Measurements from ENCODE around the gene TBL3. TPM values are rescaled to one million over a fixed set of nuclear protein-coding genes. Genes with fewer than 3 reads are reported as not detected.

Gene TBL3
- total and polyA plus RNA-seq, 9 of the 15 experiments (the other 6 are each of a cell fraction or from before 2014, with no cell fraction given), result 0.97 to 117 (median 24.5) TPM

DNA sequence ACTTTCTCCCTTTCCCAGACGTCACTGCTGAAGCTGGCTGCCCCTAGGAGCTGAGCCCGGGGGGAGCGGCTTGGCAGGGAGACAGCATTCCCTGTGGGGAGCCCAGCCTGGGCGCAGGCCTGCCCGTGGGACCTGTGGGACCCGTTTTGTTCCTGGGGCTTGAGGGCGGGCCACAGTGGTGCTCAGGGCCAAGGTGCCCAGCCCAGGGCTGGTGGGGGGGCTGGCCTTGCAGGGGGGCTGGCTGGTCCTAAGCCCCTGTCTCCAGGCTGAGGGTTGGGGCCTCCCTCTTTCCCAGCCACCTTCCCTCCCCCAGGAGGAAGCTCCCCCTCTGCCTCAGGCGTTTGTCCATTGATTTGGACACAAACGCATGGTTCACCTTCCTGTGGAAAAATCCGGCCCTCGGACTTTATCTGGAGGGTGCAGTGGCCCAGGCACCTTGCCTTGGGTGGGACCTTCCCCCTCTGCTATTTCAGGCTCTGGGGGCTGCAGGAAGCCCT, 59.3 kb downstream of the TBL3 start (continued):
- TF ChIP-seq, protein P1, sequence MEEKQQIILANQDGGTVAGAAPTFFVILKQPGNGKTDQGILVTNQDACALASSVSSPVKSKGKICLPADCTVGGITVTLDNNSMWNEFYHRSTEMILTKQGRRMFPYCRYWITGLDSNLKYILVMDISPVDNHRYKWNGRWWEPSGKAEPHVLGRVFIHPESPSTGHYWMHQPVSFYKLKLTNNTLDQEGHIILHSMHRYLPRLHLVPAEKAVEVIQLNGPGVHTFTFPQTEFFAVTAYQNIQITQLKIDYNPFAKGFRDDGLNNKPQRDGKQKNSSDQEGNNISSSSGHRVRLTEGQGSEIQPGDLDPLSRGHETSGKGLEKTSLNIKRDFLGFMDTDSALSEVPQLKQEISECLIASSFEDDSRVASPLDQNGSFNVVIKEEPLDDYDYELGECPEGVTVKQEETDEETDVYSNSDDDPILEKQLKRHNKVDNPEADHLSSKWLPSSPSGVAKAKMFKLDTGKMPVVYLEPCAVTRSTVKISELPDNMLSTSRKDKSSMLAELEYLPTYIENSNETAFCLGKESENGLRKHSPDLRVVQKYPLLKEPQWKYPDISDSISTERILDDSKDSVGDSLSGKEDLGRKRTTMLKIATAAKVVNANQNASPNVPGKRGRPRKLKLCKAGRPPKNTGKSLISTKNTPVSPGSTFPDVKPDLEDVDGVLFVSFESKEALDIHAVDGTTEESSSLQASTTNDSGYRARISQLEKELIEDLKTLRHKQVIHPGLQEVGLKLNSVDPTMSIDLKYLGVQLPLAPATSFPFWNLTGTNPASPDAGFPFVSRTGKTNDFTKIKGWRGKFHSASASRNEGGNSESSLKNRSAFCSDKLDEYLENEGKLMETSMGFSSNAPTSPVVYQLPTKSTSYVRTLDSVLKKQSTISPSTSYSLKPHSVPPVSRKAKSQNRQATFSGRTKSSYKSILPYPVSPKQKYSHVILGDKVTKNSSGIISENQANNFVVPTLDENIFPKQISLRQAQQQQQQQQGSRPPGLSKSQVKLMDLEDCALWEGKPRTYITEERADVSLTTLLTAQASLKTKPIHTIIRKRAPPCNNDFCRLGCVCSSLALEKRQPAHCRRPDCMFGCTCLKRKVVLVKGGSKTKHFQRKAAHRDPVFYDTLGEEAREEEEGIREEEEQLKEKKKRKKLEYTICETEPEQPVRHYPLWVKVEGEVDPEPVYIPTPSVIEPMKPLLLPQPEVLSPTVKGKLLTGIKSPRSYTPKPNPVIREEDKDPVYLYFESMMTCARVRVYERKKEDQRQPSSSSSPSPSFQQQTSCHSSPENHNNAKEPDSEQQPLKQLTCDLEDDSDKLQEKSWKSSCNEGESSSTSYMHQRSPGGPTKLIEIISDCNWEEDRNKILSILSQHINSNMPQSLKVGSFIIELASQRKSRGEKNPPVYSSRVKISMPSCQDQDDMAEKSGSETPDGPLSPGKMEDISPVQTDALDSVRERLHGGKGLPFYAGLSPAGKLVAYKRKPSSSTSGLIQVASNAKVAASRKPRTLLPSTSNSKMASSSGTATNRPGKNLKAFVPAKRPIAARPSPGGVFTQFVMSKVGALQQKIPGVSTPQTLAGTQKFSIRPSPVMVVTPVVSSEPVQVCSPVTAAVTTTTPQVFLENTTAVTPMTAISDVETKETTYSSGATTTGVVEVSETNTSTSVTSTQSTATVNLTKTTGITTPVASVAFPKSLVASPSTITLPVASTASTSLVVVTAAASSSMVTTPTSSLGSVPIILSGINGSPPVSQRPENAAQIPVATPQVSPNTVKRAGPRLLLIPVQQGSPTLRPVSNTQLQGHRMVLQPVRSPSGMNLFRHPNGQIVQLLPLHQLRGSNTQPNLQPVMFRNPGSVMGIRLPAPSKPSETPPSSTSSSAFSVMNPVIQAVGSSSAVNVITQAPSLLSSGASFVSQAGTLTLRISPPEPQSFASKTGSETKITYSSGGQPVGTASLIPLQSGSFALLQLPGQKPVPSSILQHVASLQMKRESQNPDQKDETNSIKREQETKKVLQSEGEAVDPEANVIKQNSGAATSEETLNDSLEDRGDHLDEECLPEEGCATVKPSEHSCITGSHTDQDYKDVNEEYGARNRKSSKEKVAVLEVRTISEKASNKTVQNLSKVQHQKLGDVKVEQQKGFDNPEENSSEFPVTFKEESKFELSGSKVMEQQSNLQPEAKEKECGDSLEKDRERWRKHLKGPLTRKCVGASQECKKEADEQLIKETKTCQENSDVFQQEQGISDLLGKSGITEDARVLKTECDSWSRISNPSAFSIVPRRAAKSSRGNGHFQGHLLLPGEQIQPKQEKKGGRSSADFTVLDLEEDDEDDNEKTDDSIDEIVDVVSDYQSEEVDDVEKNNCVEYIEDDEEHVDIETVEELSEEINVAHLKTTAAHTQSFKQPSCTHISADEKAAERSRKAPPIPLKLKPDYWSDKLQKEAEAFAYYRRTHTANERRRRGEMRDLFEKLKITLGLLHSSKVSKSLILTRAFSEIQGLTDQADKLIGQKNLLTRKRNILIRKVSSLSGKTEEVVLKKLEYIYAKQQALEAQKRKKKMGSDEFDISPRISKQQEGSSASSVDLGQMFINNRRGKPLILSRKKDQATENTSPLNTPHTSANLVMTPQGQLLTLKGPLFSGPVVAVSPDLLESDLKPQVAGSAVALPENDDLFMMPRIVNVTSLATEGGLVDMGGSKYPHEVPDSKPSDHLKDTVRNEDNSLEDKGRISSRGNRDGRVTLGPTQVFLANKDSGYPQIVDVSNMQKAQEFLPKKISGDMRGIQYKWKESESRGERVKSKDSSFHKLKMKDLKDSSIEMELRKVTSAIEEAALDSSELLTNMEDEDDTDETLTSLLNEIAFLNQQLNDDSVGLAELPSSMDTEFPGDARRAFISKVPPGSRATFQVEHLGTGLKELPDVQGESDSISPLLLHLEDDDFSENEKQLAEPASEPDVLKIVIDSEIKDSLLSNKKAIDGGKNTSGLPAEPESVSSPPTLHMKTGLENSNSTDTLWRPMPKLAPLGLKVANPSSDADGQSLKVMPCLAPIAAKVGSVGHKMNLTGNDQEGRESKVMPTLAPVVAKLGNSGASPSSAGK (IDR thresholded peaks at IDR 0.05), result no peak
- no peak for TF ChIP-seq ZNF436 (CRISPR knock-in tag; IDR thresholded peaks at IDR 0.05)
- no peak for TF ChIP-seq SAFB (IDR thresholded peaks at IDR 0.05; ENCODE audit: borderline replicate concordance, low read depth, low read length)
- no peak for TF ChIP-seq PCBP2 (IDR thresholded peaks at IDR 0.05; ENCODE audit: low read depth, low read length, poor library complexity, severe bottlenecking)
- TF ChIP-seq CBX5 (IDR thresholded peaks at IDR 0.05; ENCODE audit: borderline replicate concordance, low read depth), result no peak

Small RNA genes lying within 50 kb of the gene (small RNA-seq; reads per million reads assigned to genes)
- gene AC005363.2 (not detected), gene RN7SL219P (not detected), gene SNORA10 (not detected), gene SNORA64 (not detected)

Other genes starting within 250 kb of the TBL3 start
Only the 7 nearest of the 30 such genes appear.
- 0.33 TPM in 1 of 2 replicates, not detected in the other for gene RPL3L, start 17.4 kb upstream of the TBL3 start, total RNA-seq (2014; rRNA removed)
- 0.58 and 0.64 TPM in 2 replicates for gene RPL3L, start 17.4 kb upstream of the TBL3 start, total RNA-seq (2014; rRNA removed; fragmentation: Illumina TruSeq; extraction: Trizol)
- gene RPL3L, start 17.4 kb upstream of the TBL3 start, total RNA-seq (2015; rRNA removed; fragmentation: Illumina TruSeq; extraction: Trizol), result 0.38 and 0.51 TPM in 2 replicates
- gene RPL3L, start 17.4 kb upstream of the TBL3 start, total RNA-seq (2021), result 0.58 and 0.86 TPM in 2 replicates
- gene RPL3L, start 17.4 kb upstream of the TBL3 start, polyA plus RNA-seq (2011; rRNA removed), result 0.09 and 0.11 TPM in 2 replicates
- gene RPL3L, start 17.4 kb upstream of the TBL3 start, polyA plus RNA-seq (2014; fragmentation: Illumina TruSeq; extraction: Trizol), result 0.10 TPM in 1 of 2 replicates, not detected in the other
- gene RPL3L, start 17.4 kb upstream of the TBL3 start, polyA plus RNA-seq (2014; fragmentation: Nextera tagmentation; extraction: Ambion mirVana), result under 1 TPM; 0.04 TPM
- gene RPL3L, start 17.4 kb upstream of the TBL3 start, polyA plus RNA-seq (2014; rRNA removed), result 0.08 TPM in 1 of 2 replicates, not detected in the other
- gene NDUFB10, start 12.5 kb upstream of the TBL3 start, total RNA-seq (2014; rRNA removed), result 527 and 595 TPM in 2 replicates
- 134 and 149 TPM in 2 replicates for gene NDUFB10, start 12.5 kb upstream of the TBL3 start, total RNA-seq (2014; rRNA removed; fragmentation: Illumina TruSeq; extraction: Trizol)
- 228 and 241 TPM in 2 replicates for gene NDUFB10, start 12.5 kb upstream of the TBL3 start, total RNA-seq (2015; rRNA removed; fragmentation: Illumina TruSeq; extraction: Trizol)
- gene NDUFB10, start 12.5 kb upstream of the TBL3 start, total RNA-seq (2021), result 239 and 265 TPM in 2 replicates
- gene NDUFB10, start 12.5 kb upstream of the TBL3 start, polyA plus RNA-seq (2011; rRNA removed), result 69.3 and 98.6 TPM in 2 replicates
- 161 and 217 TPM in 2 replicates for gene NDUFB10, start 12.5 kb upstream of the TBL3 start, polyA plus RNA-seq (2014; fragmentation: Illumina TruSeq; extraction: Trizol)
- gene NDUFB10, start 12.5 kb upstream of the TBL3 start, polyA plus RNA-seq (2014; fragmentation: Nextera tagmentation; extraction: Ambion mirVana), result 100 to 1,000 TPM in 1 of 2 experiments, 10 to 100 TPM in 1; 81.5 to 101 TPM
- gene NDUFB10, start 12.5 kb upstream of the TBL3 start, polyA plus RNA-seq (2014; rRNA removed), result 294 and 372 TPM in 2 replicates
- 4,179 and 5,605 TPM in 2 replicates for gene RPS2, start 7.2 kb upstream of the TBL3 start, total RNA-seq (2014; rRNA removed)
- 1,866 and 2,148 TPM in 2 replicates for gene RPS2, start 7.2 kb upstream of the TBL3 start, total RNA-seq (2014; rRNA removed; fragmentation: Illumina TruSeq; extraction: Trizol)
- gene RPS2, start 7.2 kb upstream of the TBL3 start, total RNA-seq (2015; rRNA removed; fragmentation: Illumina TruSeq; extraction: Trizol), result 3,793 and 3,917 TPM in 2 replicates
- 4,794 and 4,832 TPM in 2 replicates for gene RPS2, start 7.2 kb upstream of the TBL3 start, total RNA-seq (2021)
- 4,170 and 6,521 TPM in 2 replicates for gene RPS2, start 7.2 kb upstream of the TBL3 start, polyA plus RNA-seq (2011; rRNA removed)
- gene RPS2, start 7.2 kb upstream of the TBL3 start, polyA plus RNA-seq (2014; fragmentation: Illumina TruSeq; extraction: Trizol), result 3,709 and 6,295 TPM in 2 replicates
- gene RPS2, start 7.2 kb upstream of the TBL3 start, polyA plus RNA-seq (2014; fragmentation: Nextera tagmentation; extraction: Ambion mirVana), result 1,000 to 10,000 TPM in 1 of 2 experiments, 100 to 1,000 TPM in 1; 834 to 1,305 TPM
- 4,774 and 5,288 TPM in 2 replicates for gene RPS2, start 7.2 kb upstream of the TBL3 start, polyA plus RNA-seq (2014; rRNA removed)
- not detected in 2 replicates for gene RNF151, start 5.2 kb upstream of the TBL3 start, total RNA-seq (2014; rRNA removed)
- not detected in 2 replicates for gene RNF151, start 5.2 kb upstream of the TBL3 start, total RNA-seq (2014; rRNA removed; fragmentation: Illumina TruSeq; extraction: Trizol)
- not detected in 2 replicates for gene RNF151, start 5.2 kb upstream of the TBL3 start, total RNA-seq (2015; rRNA removed; fragmentation: Illumina TruSeq; extraction: Trizol)
- not detected in 2 replicates for gene RNF151, start 5.2 kb upstream of the TBL3 start, total RNA-seq (2021)
- gene RNF151, start 5.2 kb upstream of the TBL3 start, polyA plus RNA-seq (2011; rRNA removed), result not detected in 2 replicates
- not detected in 2 replicates for gene RNF151, start 5.2 kb upstream of the TBL3 start, polyA plus RNA-seq (2014; fragmentation: Illumina TruSeq; extraction: Trizol)
- gene RNF151, start 5.2 kb upstream of the TBL3 start, polyA plus RNA-seq (2014; fragmentation: Nextera tagmentation; extraction: Ambion mirVana), result not detected
- gene RNF151, start 5.2 kb upstream of the TBL3 start, polyA plus RNA-seq (2014; rRNA removed), result not detected in 2 replicates
- not detected in 2 replicates for gene NOXO1, start 9.4 kb downstream of the TBL3 start, total RNA-seq (2014; rRNA removed)
- not detected in 2 replicates for gene NOXO1, start 9.4 kb downstream of the TBL3 start, total RNA-seq (2014; rRNA removed; fragmentation: Illumina TruSeq; extraction: Trizol)
- not detected in 2 replicates for gene NOXO1, start 9.4 kb downstream of the TBL3 start, total RNA-seq (2015; rRNA removed; fragmentation: Illumina TruSeq; extraction: Trizol)
- not detected in 2 replicates for gene NOXO1, start 9.4 kb downstream of the TBL3 start, total RNA-seq (2021)
- not detected in 2 replicates for gene NOXO1, start 9.4 kb downstream of the TBL3 start, polyA plus RNA-seq (2011; rRNA removed)
- gene NOXO1, start 9.4 kb downstream of the TBL3 start, polyA plus RNA-seq (2014; fragmentation: Illumina TruSeq; extraction: Trizol), result not detected in 2 replicates
- gene NOXO1, start 9.4 kb downstream of the TBL3 start, polyA plus RNA-seq (2014; fragmentation: Nextera tagmentation; extraction: Ambion mirVana), result not detected
- gene NOXO1, start 9.4 kb downstream of the TBL3 start, polyA plus RNA-seq (2014; rRNA removed), result not detected in 2 replicates
- 46.2 and 67.8 TPM in 2 replicates for gene GFER, start 12.1 kb downstream of the TBL3 start, total RNA-seq (2014; rRNA removed)
- 10.1 and 15.6 TPM in 2 replicates for gene GFER, start 12.1 kb downstream of the TBL3 start, total RNA-seq (2014; rRNA removed; fragmentation: Illumina TruSeq; extraction: Trizol)
- gene GFER, start 12.1 kb downstream of the TBL3 start, total RNA-seq (2015; rRNA removed; fragmentation: Illumina TruSeq; extraction: Trizol), result 22.9 and 26.3 TPM in 2 replicates
- 53.7 and 54.7 TPM in 2 replicates for gene GFER, start 12.1 kb downstream of the TBL3 start, total RNA-seq (2021)
- 16.5 and 28.7 TPM in 2 replicates for gene GFER, start 12.1 kb downstream of the TBL3 start, polyA plus RNA-seq (2011; rRNA removed)
- gene GFER, start 12.1 kb downstream of the TBL3 start, polyA plus RNA-seq (2014; fragmentation: Illumina TruSeq; extraction: Trizol), result 19.8 and 24.3 TPM in 2 replicates
- gene GFER, start 12.1 kb downstream of the TBL3 start, polyA plus RNA-seq (2014; fragmentation: Nextera tagmentation; extraction: Ambion mirVana), result 1 to 10 TPM; 4.3 to 5.1 TPM
- 45.4 and 46.8 TPM in 2 replicates for gene GFER, start 12.1 kb downstream of the TBL3 start, polyA plus RNA-seq (2014; rRNA removed)
- gene SYNGR3, start 17.9 kb downstream of the TBL3 start, total RNA-seq (2014; rRNA removed), result 69.2 and 110 TPM in 2 replicates
- gene SYNGR3, start 17.9 kb downstream of the TBL3 start, total RNA-seq (2014; rRNA removed; fragmentation: Illumina TruSeq; extraction: Trizol), result 17.8 and 20.7 TPM in 2 replicates
- gene SYNGR3, start 17.9 kb downstream of the TBL3 start, total RNA-seq (2015; rRNA removed; fragmentation: Illumina TruSeq; extraction: Trizol), result 24.4 and 28.6 TPM in 2 replicates
- gene SYNGR3, start 17.9 kb downstream of the TBL3 start, total RNA-seq (2021), result 61.9 and 68.8 TPM in 2 replicates
- gene SYNGR3, start 17.9 kb downstream of the TBL3 start, polyA plus RNA-seq (2011; rRNA removed), result 36.3 and 38.3 TPM in 2 replicates
- 41.5 and 44.1 TPM in 2 replicates for gene SYNGR3, start 17.9 kb downstream of the TBL3 start, polyA plus RNA-seq (2014; fragmentation: Illumina TruSeq; extraction: Trizol)
- 1 to 10 TPM; 3.7 to 4.4 TPM for gene SYNGR3, start 17.9 kb downstream of the TBL3 start, polyA plus RNA-seq (2014; fragmentation: Nextera tagmentation; extraction: Ambion mirVana)
- gene SYNGR3, start 17.9 kb downstream of the TBL3 start, polyA plus RNA-seq (2014; rRNA removed), result 47.7 and 69.1 TPM in 2 replicates